DMS79 treated with DMSO at 0.1 percent for 48 hours (cell line): ENCODE measurements around the gene GABARAPL1.
"Not testable (repeated sequence)": the region's sequence is repeated elsewhere in the genome, so short reads cannot be mapped to it uniquely, and the experiment has no call there.

Source experiments
- DNase-seq: peaks from one replicate; lab custom pipeline; 2025; lab: John Stamatoyannopoulos, UW

GABARAPL1 gene

DNA sequence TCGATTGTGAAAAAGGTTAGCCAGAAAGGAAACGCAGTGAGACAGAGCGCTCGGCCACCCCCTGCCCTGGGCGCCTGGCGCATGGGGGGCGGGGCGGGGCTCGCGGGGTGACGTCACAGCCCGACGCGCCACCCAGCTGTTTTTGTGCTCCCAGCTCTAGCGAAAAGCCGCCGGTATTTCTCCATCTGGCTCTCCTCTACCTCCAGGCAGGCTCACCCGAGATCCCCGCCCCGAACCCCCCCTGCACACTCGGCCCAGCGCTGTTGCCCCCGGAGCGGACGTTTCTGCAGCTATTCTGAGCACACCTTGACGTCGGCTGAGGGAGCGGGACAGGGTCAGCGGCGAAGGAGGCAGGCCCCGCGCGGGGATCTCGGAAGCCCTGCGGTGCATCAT is at the start of gene GABARAPL1:
TSS of gene GABARAPL1 (plus strand) at position 139 of the 393 bp plus-strand sequence. CDS start at position 392, 253 bp downstream.
- peak; percentile 58 for DNase-seq

DNA sequence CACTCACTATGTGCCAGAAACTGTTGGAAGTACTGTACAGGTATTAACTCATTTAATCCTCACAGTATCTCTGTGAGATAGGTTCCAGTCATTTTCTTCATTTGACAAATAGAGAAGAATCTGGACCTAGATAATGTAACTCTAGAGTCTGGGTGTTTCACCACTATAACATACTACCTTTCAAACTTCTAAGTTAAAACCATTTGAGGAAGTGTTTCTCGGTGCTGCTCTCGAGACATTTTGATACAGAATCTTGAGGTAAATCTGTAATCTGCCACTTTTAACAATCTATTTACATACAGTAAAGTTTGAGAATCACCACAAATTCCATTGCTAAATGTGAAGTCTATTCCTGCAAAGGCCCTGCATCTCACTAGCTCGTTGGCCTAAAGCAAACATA is 49.6 kb upstream of the GABARAPL1 start:
- DNase-seq, result no peak

DNA sequence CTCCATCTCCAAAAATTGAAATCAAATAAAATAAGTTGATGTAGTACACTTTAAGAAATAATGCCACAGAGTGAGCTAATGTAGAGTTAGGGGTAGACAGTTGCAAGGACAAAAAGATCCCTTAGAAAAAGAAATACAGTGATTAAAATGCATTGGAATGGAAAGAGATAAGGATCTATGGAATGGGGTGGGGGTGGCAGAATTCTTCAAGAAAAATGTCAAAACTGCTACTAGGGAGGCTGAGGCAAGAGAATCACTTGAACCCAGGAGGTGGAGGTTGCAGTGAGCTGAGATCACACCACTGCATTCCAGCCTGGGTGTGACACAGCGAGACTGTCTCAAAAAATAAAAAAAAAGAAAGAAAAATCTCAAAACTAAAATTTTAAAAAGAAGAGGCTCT is 47.3 kb upstream of the GABARAPL1 start:
- DNase-seq, result no peak

DNA sequence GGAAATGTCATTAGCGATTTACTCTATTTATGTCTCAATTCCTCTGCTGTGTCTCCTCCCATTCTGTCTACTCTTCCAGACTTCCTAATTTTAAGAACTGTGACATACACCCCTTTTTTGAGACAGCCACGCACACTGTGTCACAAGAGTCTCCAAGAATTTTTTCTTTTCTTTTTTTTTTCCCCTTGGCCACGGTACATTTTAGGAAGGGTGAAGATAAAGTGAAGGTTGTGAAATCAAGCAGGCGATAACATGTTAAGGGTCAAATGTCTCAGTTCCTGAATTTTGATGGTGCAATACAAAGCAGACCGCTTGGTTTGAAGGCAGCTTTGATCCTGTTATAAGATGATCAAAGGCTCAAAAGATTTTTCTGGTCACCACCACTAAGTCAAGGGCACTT is 45.1 kb upstream of the GABARAPL1 start:
- no peak for DNase-seq

DNA sequence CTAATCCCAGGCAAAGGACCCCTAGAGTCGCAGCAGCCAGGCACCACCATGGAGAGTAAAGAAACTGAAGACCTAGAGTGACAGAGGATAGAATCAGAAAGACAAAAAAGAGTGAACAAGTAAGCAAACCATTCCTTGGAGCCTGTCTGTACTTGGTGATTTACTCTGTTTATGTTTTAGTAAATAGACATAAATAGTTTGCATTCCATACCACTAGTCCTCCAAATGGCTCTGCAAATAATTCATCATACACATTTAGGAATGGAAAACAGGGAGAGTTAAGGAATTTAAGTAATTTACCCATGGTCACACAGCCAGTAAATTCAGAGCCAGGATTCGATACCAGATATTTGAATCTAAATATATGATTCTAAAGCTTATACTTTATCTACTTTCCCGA is 43.6 kb upstream of the GABARAPL1 start:
- no peak for DNase-seq

DNA sequence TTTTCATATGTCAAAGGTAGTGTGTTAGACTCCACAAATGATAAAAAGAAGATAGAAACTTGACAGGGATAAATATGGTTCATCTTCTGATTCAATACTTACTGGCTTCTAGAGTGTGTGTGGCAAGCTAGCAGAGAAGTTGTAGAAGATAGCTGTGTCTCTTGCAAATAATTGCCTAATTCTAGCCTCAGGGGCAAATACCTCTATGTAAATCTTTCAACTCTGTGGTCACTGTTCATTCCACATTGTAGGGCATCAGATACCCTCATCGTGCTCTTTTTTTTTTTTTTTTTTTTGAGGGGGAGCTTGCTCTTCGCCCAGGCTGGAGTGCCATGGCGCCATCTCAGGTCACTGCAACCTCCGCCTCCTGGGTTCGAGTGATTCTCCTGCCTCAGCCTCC is 42.5 kb upstream of the GABARAPL1 start:
- DNase-seq, result no peak

DNA sequence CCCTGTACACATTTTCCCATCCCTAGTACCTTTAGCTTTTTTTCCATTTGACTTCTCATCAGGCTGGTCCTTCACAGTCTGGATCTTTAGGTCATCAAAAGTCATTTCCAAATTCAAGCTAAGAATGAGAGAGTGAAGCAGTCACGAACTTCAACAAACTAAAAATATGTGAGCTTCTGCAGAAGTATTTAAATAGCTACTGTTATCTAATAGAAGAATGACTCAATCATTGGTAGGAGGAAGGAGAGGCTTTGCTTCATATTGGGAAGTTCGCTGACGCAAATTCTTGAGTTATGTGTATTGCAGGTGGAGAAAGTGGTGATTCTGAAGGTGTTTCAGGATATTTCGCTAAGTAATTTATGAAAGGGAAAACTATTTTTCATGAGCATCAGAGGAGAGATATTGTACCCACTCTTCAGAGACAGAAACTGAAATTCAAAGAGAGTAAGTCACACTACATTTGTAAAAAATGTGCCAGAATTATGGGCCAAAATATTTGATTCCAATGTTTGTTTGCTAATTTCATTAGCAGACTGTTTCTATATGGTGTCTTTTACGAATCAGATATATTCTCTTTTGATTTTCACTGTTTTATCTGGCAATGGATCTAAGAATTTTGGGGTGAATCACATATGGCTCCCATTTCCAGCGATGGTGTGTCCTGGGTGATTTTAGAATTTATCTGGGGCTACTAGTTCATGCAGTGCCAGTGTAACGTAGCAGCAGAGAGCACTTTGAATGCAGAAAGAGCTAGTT is 40.5 kb upstream of the GABARAPL1 start, which contains the start of gene OLR1:
TSS of gene OLR1 (minus strand) at position 160 of the 756 bp plus-strand sequence. CDS start at position 105, 55 bp downstream.
- DNase-seq, result no peak

DNA sequence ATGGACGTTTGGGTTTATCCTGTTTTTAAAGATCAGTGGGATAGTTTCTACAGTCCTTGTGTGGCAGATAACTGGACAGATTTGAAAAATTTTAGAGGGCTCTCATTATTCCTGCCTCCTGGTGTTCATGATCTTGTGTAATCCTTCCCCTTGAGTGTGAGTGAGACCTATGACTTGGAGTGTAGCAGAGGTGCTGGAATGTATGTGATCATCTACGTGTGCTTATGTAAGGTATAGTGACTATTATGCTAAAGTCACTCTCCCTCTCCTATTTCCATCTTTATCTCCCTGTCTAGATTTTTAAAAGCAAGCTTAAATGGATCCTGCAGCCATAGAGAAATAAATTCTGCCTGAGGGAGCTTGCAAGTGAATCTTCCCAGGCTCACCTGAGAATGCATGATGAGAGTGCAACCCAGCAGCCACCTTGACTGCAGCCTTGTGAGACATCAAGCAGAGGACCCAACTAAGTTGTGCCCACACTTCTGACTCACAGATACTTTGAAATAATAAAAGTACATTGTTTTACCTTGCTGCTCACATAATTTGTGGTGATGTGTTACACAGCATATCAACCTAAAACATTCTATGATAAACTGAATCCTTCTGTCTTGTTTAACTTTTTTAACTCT is 37.6 kb upstream of the GABARAPL1 start:
- DNase-seq, result no peak

DNA sequence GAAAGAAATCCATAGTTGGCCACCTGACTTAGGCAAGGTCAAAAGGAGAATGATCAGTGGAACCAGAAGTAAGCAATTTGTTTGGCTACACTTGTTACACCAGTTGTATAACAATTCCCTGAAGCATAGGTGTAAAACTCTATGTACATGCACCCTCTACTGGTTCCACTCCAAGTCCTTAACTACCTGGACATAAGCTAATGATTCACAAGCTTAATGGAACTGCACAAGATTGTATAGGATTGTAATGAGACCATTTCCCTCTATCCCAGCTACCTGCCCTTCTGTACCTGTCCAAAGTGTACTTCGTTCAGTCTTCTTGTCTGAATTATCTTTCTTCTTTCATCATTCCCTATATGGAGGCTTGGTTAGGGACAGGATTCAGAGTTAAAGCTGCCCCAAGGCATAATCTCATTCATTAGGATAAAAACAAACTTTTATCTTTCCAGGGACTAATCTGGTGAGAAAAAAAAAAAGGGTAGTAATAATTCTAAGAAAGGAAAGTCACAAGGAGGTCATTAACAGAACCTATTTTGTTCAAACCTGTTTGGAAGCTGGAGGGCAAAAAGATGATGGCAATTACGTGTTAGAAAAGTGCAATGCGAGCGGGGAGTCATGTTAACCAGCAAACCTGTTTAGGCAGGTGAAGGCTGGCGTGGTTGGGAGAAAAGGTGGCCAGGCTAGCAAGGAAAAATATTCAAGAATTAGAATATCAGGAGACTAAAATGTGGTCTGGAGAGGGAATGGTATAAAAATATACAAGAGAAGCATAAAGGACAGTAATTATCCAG is 36.6 kb upstream of the GABARAPL1 start:
- no peak for DNase-seq

DNA sequence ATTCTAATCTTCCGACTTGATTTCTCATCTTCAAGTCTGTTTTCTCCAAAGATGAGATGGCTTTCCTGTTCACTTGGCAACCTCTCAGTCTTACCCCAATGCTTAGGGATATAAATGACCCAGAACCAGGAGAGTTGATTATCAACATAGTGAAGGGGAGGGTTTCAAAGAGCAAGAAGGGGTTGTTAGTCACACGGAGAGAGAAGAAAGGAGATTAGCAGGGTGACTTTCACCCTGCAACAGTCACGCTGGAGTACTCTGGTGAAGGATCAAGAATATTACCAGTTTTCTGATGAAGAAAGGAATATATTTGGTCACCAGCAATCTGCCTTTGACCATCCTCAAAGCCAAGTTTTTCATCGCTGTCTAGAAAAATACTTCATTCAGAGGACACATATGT is 33.9 kb upstream of the GABARAPL1 start, which contains the start of gene TMEM52B:
TSS of gene TMEM52B (plus strand) at position 212 of the 400 bp plus-strand sequence. CDS start 543 bp downstream, outside the sequence.
- DNase-seq, result no peak

DNA sequence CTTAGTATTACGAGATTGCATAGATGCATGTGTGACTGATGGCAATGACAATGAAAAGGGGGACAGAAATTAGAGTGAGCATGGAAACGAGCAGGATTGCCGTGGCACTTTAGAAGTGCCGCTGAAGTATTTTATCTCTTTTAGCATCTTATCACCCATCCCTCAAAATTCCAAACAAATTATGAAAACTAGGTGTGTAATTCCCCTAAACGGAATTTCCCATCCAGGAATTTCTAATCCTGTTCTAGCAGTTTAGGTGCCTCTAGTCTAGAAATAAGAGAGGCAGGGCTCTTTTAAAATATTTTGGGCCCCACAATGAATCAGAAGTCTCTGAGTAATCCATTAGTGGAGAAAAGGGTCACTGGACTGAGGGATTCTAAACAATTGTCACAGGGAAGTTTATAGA is 32.9 kb upstream of the GABARAPL1 start:
- no peak for DNase-seq

DNA sequence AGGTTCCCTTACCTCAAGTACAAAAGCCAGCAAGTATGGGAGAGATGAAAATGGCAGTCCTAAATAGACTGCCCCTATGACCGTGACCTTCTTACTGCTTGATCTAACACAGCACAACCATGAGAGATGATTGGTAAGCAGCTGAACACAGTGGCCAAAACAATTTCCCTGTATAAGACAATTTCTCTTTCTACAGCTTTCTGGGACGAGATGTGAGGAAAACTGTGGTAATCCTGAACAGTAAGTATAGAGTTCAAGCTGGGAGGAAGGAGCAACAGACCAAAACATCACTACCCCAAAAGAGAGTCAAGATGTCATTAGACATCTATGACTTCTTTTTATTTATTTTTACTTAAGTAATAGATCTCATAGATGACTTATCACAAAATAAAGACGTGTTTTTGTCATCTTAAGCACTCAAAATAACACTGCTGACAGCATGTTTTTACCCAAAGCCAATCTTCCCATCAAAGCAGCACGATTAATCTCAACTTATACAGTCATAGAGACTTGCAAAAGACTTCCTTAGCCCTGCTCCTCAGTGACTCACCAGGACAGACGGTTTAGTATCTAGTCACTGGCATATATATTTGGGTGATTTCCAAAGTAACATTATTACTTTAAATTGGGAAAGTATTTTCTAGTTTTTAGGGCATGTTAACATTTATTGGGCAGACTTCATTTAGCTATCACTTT is 30.2 kb upstream of the GABARAPL1 start:
- DNase-seq, result no peak

DNA sequence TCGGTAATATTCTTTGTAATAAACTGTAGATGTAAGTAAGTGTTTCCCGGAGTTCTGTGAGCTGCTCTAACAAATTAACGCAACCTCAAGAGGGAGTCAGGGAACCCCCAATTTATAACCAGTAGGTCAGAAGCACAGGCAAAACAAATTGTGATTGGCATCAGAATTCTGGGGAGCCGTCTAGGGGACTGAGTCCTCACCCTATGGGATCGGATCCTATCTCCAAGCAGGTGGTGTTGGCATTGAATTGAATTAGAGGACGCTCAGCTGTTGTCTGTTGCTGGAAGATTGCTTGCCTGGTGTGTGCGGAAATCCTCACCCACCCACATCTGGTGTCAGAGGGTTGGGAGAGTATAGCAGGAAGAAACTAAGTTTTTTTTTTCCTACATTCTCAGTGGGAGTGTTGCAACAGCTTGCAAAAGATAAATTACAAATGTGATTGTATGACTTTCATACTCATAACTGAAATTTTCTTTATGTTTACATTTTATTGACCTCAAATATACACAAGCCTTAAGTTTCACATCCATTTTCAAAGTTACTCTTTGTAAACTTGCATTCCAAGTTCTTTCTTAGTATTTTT is 28.3 kb upstream of the GABARAPL1 start:
- DNase-seq, result no peak

DNA sequence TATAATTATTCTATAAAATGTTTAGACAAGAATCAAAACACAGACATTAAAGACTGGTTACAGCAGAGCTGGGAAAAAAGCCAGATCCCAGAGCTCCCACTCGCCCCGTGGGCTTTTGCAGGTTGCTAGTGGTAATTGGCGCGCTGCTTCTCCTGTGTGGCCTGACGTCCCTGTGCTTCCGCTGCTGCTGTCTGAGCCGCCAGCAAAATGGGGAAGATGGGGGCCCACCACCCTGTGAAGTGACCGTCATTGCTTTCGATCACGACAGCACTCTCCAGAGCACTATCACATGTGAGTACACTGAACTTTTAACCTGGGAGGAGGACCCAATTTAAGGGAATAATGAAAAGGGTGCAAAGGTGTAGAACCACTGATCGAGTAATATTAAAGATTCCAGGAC is 26.4 kb upstream of the GABARAPL1 start:
- no peak for DNase-seq

DNA sequence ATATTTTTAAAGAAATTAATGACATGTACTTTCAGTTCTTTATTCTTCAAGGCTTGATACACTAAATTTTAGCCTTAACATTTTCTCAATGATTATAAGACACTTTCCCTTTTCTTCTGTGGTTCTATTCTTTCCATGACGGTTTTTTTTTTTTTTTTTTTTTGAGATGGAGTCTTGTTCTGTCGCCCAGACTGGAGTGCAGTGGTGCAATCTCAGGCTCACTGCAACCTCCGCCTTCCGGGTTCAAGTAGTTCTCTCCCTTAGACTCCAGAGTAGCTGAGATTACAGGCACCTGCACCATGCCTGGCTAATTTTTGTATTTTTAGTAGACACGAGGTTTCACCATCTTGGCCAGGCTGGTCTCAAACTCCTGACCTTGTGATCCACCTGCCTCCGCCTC is 25.7 kb upstream of the GABARAPL1 start:
- not testable (repeated sequence) for DNase-seq

DNA sequence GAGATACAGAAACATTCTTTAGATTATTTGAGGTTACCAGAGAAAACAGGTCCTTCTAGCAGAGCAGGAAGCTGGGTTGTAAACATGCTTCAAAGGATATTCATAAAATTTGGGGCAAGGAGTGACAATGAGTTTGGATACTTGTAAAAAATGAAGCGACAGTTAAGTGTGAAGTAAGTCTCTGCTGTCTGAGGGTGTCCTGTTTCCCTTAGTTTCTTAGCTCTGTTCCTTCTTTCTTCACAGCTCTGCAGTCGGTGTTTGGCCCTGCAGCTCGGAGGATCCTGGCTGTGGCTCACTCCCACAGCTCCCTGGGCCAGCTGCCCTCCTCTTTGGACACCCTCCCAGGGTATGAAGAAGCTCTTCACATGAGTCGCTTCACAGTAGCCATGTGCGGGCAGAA is 23.0 kb upstream of the GABARAPL1 start:
- no peak for DNase-seq

DNA sequence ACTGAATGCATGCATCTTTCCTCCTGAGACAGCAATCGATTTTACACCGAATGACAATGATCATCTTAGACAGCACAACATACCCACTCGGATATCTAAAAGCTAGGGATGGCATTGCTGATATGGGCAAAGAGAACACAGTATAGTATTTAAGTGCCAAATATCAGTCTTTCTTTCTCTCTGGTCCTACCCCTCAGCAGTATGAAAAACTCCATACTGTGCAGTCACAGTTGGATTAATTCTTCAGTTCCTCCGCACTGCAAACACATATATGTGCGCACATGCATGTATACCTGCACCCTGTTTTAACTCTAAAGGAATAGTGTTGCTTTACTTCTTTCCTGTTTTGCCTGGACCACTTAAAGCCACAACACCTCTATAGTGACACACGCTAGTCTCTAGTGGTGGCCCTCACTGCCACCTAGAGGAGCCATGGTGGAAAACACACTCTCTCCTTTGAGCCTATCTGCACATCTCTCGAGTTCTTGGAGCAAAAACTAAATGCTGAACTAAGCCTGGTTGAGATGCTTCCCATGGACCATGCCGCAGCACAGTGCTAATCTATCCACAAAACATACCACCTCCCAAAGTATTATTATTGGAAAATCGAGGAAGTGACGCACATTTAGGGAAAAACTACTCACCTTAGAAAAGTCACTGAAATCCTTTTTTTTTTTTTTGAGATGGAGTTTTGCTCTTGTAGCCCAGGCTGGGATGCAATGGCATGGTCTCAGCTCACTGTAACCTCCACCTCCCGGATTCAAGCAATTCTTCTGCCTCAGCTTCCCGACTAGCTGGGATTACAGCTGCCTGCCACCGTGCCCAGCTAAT is 21.9 kb upstream of the GABARAPL1 start:
- DNase-seq, result peak; percentile 10

DNA sequence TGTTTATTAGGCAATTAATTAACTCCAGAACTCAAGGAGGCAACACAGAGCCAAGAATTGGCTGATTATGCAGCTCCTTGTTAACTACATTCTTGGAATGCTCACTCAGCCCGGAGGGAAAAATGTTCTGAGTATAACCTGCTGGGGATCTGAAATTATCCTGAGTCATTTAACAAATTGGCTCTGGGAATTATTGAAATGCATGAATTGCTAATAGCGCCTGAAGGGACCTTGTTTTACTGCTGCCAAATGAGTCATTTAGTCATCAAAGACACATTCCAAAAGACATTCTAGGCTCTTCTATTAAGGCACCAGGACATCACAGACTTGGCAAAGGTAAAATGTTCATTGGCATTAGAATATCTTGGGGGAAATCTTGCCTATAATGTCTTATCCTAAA is 20.8 kb upstream of the GABARAPL1 start:
- DNase-seq, result no peak

DNA sequence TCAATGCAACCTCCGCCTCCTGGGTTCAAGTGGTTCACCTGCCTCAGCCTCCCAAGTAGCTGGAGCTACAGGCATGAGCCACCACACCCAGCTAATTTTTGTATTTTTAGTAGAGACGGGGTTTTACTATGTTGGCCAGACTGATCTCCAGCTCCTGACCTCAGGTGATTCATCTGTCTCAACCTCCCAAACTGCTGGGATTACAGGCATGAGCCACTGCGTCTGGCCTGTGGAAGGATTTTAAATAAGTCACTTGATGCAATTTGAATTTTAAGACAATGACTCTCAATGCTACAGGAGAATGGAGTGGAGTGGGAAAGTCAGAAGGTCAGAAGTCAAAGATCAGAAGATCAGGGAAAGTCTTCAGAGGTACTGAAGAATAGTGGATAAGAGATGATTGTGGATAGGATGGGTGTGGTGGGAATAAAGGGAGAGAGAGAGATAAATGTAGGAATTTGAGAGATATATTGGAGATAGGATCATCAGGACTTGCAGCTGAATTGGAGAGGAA is 18.5 kb upstream of the GABARAPL1 start:
- DNase-seq, result no peak

DNA sequence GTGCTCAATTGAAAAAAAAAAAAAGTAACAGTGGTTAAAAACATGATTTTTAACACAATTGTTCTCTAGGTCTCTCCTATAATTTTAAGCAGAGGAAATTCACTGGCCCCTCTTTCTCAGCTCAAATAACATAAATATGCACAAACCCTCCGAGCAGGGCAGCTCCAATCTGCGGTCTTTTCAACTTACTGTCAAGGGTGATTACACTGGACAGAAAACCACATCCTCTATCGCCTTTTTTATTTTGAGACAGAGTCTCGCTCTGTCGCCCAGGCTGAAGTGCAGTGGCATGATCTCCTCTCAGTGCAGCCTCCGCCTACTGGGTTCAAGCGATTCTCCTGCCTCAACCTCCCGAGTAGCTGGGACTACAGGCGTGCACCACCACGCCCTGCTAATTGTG is 16.5 kb upstream of the GABARAPL1 start:
- no peak for DNase-seq

DNA sequence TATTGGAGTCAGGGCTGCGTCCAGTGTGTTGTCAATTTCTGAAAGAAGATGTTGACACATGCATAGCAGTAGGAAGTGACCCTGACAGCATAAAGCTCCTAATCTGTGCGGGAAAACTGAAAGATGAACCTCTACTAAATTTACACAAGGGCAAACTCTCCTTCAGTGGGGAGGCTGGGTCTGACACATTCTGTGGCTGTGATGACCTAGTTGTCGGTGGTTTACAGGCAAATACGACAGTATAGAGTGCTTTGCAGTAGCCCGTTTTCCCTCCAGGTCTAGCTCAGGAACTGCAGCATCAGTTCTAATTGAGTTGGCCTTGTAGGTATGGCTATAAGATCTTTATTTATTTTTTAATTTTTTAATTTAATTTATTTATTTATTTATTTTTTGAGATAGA is 14.8 kb upstream of the GABARAPL1 start:
- no peak for DNase-seq
